RWPE2 (cell line): ENCODE measurements around the gene IGFL3.
A peak's percentile ranks its signal among the peaks of the same experiment; 100 is the strongest.

Source experiments
- ATAC-seq: fragments of 200-7000 bp; cut with Tn5 transposase; 3 replicates; pipeline ENCODE4 v1.9.1; 2021; ENCODE audit warnings: low read depth
- DNase-seq: peaks from one replicate; pipeline ENCODE4 v3.0.0-alpha.2; 2020; ENCODE audit warnings: low spot score
- H3K27ac ChIP-seq: fragments of 450-650 bp; 2 replicates; pipeline ENCODE4 v1.5.1; 2017; ENCODE audit warnings: mild to moderate bottlenecking; ENCODE audit not compliant: poor library complexity, severe bottlenecking
- H3K27me3 ChIP-seq: fragments of 250-450 bp; sonication (Bioruptor Pico); 2 replicates; pipeline ENCODE4 v1.5.1; 2021; ENCODE audit warnings: mild to moderate bottlenecking, moderate library complexity; ENCODE audit not compliant: insufficient read depth, poor library complexity, severe bottlenecking
- H3K36me3 ChIP-seq: fragments of 250-450 bp; sonication (Bioruptor Pico); 2 replicates; pipeline ENCODE4 v1.5.1; 2020; ENCODE audit warnings: low read depth, mild to moderate bottlenecking, moderate library complexity
- H3K4me1 ChIP-seq: fragments of 250-450 bp; sonication (Bioruptor Pico); 2 replicates; pipeline ENCODE4 v1.5.1; 2021; ENCODE audit warnings: mild to moderate bottlenecking, moderate library complexity; ENCODE audit not compliant: insufficient read depth, poor library complexity, severe bottlenecking
- H3K4me3 ChIP-seq: fragments of 250-450 bp; sonication (Bioruptor Pico); 2 replicates; pipeline ENCODE4 v1.5.1; 2021; ENCODE audit warnings: mild to moderate bottlenecking, moderate library complexity; ENCODE audit not compliant: severe bottlenecking
- H3K9me3 ChIP-seq: fragments of 250-450 bp; sonication (Bioruptor Pico); 2 replicates; pipeline ENCODE4 v1.5.1; 2021; ENCODE audit warnings: mild to moderate bottlenecking, moderate library complexity; ENCODE audit not compliant: severe bottlenecking
- TF ChIP-seq, protein P1 (sequence below): fragments of 450-650 bp; IDR thresholded peaks from one replicate; pipeline ENCODE4 v1.5.1; 2017; ENCODE audit warnings: mild to moderate bottlenecking, moderate library complexity; ENCODE audit not compliant: poor library complexity, severe bottlenecking

IGFL3 gene

DNA sequence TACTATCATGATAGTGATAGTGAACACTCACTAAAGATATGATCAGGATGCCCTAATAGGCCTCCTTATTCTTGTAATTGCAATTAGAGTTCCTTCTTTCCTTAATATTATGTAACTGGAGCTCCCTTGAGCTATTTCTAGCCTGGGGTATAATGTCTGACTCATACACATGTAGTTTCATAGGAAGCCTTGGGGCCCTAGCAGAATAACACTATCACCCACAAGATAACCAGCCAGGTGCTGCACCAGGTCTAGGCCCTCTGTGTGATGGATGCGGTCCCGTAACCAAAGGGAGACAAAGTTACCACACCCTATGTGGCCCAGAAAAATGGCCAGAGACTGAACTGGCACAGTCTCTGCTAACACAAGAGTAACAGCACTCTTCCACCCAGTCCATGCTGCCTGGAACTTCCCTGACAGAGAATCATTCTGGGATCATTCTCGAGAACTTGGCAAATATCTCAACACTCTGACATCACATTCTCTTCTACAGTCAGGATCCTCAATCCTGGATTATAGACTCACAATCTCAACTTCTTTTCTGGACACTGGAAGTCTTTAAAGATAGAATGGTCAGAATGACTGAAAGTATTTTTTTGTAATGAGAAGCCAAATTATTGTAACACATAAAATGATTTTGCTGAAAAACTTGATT is 51.1 kb downstream of the IGFL3 start:
- no peak overlapping the region for H3K4me3 ChIP-seq
- no peak overlapping the region for H3K27ac ChIP-seq
- H3K4me1 ChIP-seq = peaks cover 24% of the 10 kb centered on the region
- TF ChIP-seq, protein P1, sequence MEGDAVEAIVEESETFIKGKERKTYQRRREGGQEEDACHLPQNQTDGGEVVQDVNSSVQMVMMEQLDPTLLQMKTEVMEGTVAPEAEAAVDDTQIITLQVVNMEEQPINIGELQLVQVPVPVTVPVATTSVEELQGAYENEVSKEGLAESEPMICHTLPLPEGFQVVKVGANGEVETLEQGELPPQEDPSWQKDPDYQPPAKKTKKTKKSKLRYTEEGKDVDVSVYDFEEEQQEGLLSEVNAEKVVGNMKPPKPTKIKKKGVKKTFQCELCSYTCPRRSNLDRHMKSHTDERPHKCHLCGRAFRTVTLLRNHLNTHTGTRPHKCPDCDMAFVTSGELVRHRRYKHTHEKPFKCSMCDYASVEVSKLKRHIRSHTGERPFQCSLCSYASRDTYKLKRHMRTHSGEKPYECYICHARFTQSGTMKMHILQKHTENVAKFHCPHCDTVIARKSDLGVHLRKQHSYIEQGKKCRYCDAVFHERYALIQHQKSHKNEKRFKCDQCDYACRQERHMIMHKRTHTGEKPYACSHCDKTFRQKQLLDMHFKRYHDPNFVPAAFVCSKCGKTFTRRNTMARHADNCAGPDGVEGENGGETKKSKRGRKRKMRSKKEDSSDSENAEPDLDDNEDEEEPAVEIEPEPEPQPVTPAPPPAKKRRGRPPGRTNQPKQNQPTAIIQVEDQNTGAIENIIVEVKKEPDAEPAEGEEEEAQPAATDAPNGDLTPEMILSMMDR = no peak
- peaks cover 14% of the 10 kb centered on the region for H3K27me3 ChIP-seq
- no peak for DNase-seq
- H3K9me3 ChIP-seq = no peaks in the 10 kb centered on the region
- ATAC-seq = 0 out of 3 replicates have a peak, but pooled peaks have one; percentile 7
- no peaks in the 10 kb centered on the region for H3K36me3 ChIP-seq
